Measurements from ENCODE around the gene YIPF4.
"Not testable (repeated sequence)": the region's sequence is repeated elsewhere in the genome, so short reads cannot be mapped to it uniquely, and the experiment has no call there.

YIPF4 gene

DNA sequence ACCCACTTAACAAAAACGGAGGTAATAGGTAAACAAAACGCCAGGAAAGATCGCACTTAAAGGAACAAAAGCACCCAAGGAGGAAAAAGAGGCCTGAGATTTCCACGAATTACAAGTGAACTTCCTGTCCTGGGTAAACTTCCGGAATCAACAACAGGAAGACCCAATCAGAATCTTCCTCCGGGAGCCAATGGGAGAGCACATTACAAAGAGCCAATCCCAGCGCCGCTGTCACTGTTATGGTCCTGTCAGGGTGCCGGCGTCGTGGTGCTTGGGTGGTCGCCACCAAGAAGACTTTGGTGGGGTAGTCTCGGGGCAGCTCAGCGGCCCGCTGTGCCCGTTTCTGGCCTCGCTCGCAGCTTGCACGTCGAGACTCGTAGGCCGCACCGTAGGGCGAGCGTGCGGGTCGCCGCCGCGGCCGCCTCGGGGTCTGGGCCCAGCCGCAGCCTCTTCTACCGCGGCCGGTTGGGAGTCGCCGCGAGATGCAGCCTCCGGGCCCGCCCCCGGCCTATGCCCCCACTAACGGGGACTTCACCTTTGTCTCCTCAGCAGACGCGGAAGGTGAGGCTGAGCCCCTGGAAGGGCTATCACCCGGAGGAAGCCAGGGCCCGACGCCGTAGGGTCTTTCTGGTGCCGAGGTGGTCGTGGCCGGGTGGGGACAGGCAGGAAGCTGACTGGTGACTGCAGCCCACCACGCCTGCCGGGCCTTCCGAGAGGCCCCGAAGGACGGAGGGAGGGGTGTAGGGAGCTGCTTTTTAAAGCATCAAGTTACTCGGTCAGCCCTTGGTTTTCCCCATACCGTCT is at the start of gene YIPF4:
Gene YIPF4 (plus strand): TSS at position 231 of the 804 bp plus-strand sequence. CDS start 252 bp downstream, at position 483.
- peak; percentile 50 to 92 (median 82) for DNase-seq

DNA sequence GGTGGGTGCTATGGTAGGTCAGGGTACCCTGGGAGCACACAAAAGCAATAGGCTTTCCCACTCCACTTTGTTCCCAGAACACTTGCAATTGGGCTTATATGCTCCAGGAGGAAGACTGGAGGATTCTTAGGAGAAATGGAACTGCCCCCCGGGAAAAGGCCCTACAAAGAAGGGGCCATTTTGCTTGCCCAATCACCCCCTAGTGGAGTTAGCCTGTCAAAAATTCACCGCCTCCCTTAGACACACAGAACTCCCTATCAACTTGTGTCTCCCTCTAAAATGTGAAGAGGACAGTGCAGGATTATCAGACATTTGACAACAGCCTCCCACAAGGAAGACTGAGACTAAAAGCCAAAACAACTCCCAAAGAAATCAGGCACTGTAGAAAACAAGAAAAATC is 49.5 kb upstream of the YIPF4 start:
- DNase-seq: no peak

DNA sequence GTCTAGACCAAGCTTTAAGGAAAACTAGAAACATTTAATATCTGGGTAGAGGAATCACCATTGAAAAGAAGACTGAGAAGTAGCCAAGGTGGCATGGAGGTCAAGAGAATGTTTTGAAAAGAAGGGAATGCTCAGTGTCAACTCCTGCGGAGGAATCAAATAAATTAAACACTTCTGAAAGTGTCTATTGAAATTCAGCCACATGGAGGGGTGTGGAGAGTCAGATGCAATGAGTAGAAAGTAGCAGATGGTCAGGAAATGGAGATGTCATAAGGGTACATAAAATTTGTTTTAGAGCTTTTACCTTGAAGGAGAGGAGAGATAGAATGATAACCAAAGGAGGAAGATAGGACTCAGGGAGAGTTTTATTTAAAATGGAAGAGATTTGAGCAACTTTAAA is 48.1 kb upstream of the YIPF4 start:
- DNase-seq: no peak

DNA sequence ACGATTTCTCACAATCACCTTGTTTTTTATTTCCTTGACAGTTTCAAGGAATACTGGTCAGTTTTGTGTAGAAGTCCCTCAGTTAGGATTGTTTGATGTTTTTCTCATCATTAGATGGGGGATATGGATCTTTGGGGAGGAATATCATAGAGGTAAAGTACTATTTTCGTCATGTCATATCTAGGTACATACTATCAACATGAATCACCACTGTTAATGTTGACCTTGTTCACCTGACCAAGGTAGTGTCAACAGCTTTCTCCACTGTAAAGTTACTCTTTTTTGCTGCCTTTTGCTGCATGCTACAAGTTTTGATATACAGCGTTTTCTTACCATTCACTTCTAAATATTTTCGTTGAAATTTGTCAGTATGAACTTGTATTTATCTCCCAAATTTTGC is 45.7 kb upstream of the YIPF4 start:
- no peak for DNase-seq

DNA sequence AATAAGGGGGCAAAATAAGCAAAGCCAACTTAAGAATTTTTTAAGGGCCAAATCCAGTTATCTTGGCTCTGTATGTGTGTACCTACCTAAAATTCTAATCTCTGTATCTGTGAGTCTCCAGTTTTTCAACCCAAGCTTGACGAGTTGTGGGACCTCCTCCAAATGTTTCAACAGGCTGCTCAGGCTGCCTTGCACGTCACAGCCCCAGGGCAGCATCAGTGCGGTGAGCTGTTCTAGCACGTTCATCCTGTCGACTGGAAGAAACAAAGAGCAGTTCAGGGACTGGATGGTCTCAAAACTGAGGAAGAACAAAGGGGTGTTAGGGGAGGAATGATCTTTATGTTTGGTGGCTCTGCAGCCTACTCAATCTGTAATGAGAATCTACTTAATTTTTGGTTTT is 42.4 kb upstream of the YIPF4 start:
- DNase-seq: no peak

DNA sequence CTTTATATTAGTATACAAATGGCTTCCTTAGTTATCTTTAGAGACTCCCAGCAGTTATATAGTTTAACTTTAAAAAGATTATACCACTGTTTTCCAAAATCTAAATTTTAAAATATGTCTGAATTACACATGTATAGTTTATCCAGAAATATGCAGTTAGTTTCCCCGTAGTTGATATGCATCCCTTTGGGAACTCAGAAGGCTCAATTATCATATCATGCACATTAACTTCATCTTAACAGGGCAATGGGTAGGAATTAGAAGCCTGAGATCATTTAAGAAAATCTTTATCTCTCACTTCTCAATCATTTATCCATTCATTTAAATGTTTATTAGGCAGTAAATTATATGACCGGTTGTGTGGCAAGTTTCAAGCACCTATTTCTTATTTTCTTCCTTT is 40.2 kb upstream of the YIPF4 start:
- DNase-seq: no peak

DNA sequence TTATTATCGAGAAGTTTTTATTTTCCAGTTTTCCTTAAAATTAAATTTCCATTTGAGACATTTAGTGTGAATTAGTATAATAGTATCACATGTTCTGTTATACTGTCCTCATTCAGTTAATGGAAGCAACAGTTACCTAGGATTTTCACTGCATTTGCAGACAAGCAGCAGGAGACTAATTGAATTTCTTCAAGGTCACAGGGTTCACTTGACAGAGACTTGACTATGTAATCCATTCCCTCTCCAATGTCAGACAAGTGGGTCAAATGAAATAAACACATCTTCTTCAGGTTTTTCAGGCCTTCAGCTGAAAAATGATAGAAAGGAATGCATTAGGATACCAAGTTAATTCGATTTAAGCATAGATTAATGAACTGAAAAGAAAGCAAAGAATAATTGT is 39.7 kb upstream of the YIPF4 start:
- DNase-seq: no peak

DNA sequence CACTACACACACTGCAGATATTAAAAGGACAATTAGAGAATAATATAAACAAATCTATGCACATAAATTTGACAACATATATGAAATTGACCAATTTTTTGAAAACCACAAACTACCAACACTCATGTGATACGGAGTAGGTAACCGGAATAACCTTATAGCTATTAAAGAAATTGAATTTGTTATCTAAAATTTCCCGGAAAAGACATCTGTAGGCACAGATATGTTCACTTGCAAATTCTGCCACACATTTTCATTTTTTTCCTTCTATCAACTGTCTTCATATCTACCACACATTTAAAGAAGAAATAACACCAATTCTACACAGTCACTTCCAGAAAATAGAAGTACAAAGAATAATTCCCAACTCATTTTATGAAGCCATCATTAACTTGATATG is 35.4 kb upstream of the YIPF4 start:
- no peak for DNase-seq

DNA sequence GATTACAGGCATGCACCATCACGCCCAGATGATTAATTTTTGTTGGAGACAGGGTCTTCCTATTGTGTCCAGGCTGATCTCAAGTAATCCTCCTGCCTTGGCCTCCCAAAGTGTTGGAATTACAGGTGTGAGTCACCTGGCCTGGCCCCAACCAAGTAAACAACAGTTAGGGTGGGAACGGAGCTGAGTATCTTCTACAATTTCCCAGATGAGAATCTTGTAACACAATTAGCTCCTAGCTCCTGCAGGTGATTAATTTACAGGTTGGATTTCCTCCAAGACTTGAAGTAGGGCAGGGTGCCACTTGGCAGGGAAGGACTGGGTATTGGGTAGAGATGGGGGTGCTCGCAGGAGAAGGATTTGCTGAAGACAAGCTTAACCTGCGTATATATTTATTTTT is 30.8 kb upstream of the YIPF4 start:
- DNase-seq: no peak

DNA sequence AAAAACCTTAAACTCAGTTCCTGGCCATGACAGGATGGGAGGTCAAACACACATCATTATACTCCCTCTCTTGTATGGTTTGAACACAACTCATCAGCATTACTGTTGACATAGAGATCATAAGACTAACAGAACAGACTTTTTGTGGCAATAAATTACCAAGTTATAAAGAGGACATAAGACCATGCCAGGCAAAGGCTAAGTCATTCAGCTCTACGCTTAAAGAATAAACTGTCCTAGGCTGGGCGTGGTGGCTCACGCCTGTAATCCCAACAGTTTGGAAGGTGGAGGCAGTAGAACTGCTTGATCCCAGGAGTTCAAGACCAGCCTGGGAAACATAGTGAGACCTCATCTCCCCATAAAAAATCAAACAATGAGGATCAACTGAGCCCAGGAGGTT is 29.4 kb upstream of the YIPF4 start:
- DNase-seq: no peak

DNA sequence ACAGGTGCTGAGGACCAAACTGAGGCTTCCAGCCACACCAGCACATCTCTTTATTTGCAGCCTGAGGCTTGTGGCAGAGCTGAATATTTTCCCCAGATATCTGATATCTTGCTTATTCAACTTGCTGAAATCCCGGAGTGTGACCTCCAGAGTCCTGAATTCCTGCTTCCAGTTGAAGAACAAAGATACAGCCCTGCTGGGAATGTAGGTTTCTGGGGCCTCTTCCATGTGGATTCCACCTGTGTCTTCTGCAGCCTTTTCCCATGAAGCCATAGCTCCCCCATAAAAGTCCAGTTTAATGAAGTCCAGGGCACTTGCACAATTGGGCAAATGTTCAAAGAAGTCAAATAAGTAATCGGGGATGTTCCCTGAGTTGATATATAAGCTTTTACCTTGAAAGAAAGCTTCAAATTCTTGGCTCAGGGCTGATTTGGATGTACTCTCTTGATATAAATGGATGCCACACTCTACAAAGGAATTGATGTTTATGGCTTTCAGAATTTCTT is 27.9 kb upstream of the YIPF4 start:
- DNase-seq: no peak

DNA sequence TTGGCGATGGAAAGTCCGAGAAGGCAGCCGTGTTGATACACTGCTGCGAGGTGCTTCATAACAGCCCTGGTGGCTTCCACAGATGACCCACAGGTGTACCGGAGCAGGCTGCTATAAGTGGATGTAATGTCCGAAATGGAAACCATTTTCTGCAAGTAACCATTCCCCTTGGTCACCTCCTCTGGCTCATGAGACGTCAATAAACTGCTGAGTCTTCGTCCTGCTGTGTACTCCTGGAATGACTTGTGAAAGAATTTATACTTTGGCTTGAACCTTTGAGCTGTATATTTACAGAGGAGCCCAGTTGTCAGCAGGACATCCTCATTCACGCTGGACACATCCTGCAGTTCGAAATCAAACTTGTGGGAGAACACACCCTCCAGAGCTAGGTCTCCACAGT is 27.4 kb upstream of the YIPF4 start:
- DNase-seq: no peak

DNA sequence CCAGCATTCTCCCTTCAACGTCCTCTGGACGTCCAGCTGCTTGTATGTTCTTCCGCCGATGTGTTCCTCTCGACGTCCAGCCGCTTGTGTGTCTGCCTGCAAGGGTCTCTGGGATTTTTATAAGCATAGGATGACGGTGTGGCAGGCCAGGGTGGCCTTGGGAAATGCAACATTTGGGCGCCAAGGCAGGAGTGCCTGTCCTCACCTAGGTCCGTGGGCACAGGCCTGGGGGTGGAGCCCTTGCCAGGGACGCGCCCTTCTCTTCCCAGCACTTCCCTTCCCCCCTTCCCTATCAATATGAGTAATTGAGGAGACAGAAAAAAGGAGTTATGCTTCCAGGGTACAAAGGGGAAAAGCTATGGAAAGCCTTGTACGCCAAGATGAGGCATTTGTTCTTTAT is 19.5 kb upstream of the YIPF4 start:
- no peak for DNase-seq

DNA sequence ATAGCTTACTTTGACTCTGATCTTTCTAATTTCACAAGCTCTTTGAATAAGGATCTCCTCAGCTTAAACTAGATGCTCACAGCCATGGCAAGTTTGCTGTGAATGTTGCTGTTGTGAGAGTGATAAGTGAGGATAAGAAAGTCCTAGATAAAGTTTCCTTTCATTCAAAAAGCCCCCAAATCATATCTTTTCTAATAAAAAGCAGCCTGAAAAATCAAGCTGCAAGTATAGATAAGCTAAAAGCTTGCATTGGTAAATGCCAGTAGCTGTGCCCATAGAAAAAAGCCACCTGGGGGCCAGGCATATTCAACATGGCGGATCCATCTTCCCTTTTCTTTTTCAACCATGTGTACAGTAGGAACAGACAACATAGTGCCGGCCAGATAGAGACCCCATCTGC is 17.3 kb upstream of the YIPF4 start:
- no peak for DNase-seq

DNA sequence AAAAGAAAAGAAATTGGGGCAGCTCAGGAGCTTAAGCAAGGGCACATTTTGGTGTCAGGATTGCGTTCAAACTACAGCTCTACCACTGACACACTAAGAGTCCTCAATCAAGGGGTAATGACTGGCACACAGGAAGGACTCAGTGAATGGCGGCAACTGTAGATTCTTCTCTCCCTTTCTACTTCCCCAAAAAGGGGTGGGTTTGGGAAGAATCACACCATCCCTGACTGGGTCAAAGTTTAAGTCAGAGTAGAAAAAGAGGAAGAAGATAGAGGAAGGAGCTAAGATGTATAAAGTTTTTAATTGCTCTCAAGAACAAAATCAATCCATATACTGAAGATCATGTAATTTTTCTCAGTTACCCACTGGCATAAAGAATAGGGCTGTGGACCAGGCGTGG is 15.6 kb upstream of the YIPF4 start:
- DNase-seq: peak in 3 of 58 donors; percentile 3 to 34 (median 20)

DNA sequence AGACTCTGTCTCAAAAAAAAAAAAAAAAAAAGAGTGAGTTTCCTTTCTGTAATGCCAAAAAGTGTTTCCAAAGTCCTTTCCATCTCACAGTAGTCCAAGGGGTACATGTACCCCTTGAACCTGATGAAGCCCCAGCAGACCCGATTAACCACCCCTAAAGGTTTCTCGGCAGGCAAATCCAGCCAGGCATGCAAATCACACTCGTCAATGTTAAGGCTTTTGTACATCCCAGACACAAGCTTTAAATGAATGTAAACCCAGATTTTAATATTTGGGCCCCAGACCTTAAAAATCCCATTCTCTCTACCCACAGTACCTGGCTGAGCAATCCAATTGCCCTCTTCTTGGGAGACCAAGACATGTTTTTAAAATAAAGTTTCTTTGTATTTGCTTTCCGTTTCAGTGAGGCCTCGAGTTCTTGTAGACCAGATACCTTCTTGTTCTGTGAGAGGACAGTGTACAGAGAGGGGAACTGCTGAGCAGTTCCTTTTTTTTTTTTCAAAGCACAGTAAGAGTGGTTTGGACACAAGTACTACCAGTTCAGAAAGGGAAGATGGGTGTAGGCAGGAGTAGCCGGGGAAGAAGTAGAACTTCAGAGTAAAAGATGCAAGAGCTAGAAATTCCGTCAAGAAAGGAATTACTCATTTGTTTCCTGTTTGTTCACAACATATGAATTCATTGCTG is 13.1 kb upstream of the YIPF4 start, which contains the start of gene NLRC4:
Gene NLRC4 (minus strand): TSS at position 465 of the 684 bp plus-strand sequence. CDS start 8,111 bp downstream, outside the sequence.
- no peak for DNase-seq

DNA sequence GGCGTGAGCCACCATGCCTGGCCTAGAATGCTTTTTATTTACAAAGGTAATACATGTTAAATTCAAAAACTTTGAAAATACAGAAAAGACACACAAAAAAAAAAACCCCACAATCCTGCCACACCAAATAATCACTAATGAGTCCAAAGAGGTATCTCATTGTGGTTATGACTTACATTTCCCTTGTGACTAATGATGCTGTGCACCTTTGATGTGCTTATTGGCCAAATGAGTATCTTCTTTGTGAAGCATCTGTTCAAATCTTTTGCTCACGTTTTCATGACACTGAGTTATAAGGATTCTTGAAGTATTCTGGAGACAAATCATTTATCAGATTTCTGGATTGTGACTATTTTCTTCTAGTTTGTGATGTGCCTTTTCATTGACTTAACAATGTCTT is 6.6 kb upstream of the YIPF4 start:
- DNase-seq: no peak

DNA sequence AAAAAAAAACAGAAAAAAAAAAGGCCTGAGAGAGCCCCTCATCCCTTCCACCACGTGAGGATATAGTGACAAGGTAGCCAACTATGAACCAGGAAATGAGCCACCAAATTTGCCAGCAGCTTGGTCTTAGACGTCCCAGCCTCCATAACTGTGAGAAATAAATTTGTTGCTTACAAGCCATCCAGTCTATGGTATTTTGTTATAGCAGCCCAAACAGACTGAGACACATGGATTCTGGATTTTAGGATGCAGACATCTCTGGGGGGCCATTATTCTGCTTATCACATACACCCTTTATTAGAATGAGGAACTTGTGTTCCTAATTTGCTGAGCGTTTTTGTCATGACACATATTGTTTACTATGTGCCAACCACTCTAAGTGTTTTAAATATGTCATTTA is 5.4 kb upstream of the YIPF4 start:
- no peak for DNase-seq

DNA sequence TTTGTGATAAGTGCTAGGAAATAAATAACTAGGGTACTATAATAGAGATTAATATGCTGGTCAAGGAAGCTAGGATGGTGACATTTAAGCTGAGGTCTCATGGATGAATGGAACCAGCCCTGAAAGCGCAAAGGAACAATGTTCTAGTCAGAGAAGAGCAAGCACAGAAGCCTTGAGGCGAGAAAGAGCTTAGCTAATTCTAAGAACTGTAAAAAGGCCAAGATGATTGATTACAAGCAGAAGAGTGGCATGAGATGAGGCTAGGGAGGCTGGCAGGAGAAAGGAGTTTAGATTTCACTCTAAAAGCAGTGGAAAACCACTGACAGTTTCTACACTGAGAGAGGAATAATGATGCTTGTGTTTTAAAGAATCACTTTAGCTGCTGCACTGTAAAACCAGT is 3.4 kb upstream of the YIPF4 start:
- no peak for DNase-seq

DNA sequence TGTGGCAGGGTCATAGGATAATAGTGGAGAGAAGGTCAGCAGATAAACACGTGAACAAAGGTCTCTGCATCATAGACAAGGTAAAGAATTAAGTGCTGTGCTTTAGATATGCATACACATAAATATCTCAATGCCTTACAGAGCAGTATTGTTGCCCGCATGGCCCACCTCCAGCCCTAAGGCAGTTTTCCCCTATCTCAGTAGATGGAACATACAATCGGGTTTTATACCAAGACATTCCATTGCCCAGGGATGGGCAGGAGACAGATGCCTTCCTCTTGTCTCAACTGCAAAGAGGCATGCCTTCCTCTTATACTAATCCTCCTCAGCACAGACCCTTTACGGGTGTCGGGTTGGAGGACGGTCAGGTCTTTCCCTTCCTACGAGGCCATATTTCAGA is 1.9 kb upstream of the YIPF4 start:
- DNase-seq: not testable (repeated sequence)

DNA sequence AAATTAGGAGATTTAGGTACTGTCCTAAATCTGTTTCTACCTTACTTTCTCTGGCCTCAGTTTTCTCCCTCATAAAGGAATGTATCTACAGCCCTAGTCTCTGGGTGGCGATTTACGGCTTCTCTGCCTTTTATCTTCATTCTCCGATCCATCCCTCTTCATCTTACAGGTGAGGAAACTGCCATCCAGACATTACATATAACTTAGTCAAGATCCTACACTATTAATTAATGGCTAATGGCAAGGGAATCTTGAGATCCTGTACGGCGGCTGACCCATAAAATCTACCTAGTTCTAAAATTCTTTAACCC is 386 bp upstream of the YIPF4 start:
- DNase-seq: no peak

DNA sequence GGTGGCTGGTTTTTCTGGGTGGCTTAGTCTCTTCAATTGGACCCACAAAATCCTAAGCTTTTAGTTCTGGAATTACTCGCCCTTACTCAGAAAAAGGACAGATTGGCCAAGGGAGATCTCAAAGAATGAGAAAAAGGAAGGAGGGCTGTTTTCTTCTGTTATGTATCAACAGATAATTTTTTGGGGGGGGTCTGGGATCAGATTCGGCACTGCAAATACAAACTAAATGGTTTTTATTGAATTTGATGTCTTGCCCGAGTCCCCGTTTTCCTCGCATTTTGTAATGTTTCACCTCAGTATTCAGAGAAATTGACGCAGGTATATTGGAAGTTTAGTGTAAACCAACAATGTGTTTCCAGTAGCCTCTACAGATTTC is 762 bp downstream of the YIPF4 start:
- no peak for DNase-seq

DNA sequence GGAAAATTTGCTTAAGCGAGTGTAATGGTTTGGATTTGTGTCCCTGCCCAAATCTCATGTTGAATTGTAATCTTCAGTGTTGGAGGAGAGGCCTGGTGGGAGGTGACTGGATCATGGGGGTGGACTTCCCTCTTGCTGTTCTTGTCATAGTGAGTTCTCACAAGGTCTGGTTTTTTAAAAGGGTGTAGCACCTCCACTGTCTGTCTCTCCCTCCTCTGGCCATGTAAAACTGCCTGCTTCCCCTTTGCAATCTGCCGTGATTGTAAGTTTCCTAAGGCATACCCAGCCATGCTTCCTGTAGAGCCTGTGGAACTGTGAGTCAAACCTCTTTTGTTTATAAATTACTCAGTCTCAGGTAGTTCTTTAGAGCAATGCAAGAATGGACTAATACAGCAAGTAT is 6.6 kb downstream of the YIPF4 start:
- DNase-seq: no peak

Measured in anterior cingulate cortex (tissue), 58 donors.